Measurements from ENCODE around the gene NOP56. TPM values are rescaled to one million over a fixed set of nuclear protein-coding genes. Genes with fewer than 3 reads are reported as not detected.
A peak's percentile ranks its signal among the peaks of the same experiment; 100 is the strongest.

Gene NOP56
- total RNA-seq, 2 donors from 2014 or later: 424 to 981 TPM

DNA sequence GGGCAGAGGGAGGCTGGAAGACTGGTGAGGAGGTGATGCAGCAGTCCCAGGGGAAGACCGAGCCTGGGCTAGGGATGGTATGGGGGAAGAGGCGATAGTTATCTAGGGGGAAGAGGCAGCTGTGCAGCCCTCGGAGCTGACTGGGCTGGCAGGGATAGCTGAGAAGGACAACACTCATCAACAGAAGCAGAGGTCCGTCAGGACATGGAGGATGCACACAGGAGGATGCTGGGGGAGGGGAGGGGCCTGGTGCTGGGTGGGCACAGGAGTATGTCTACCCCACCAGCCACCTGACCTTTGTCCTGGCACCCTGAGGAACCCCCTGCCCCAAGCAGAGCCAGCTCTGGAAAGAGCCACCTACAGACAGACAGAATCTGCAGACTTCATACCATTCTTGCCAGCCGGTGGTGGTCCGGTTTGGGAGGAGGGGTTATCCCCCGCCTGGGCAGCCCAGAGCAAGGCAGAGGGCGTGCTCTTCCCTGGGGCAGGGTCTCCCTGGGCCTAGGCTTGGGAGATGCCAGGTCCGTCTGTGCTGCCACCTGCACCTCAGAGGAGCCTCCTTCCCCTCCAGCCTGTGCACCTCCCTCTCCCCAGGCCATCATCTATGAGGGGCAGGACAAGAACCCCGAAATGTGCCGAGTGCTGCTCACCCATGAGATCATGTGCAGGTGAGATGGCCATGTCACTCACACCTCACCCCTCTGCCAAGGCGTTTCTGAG lies 55.1 kb downstream of the NOP56 start:
- Mint-ChIP-seq H3K36me3 (no peaks in the 10 kb centered on the region), H3K9me3 (no peaks in the 10 kb centered on the region), H3K4me3 (peak overlapping the region; percentile 69), H3K27me3 (no peaks in the 10 kb centered on the region), H3K27ac (peak overlapping the region; percentile 88 to 89), H3K4me1 (ENCODE audit: low read depth in 2 of 2) (peaks cover 8 to 12% of the 10 kb centered on the region in 2 donors)
- DNase-seq (ENCODE audit: low spot score) (no peak), ATAC-seq (no peak)

Other genes with a start within 250 kb of the NOP56 start
- gene SNRPB, start 181.8 kb upstream of the NOP56 start, total RNA-seq: 100 to 1,000 TPM; 316 to 325 TPM
- gene ZNF343, start 143.7 kb upstream of the NOP56 start, total RNA-seq: 10 to 100 TPM in 1 of 2 donors, 1 to 10 TPM in 1; 6.8 to 21.1 TPM
- not detected for gene TMC2, start 116.1 kb upstream of the NOP56 start, total RNA-seq
- gene IDH3B, start 11.6 kb downstream of the NOP56 start, total RNA-seq: 100 to 1,000 TPM; 114 to 120 TPM
- 10 to 100 TPM; 14.8 to 31.4 TPM for gene EBF4, start 40.1 kb downstream of the NOP56 start, total RNA-seq
- 10 to 100 TPM; 47.8 to 53.5 TPM for gene CPXM1, start 148.0 kb downstream of the NOP56 start, total RNA-seq
- gene C20orf141, start 162.4 kb downstream of the NOP56 start, total RNA-seq: not detected
- gene TMEM239, start 163.7 kb downstream of the NOP56 start, total RNA-seq: not detected
- 10 to 100 TPM; 53.8 to 62.6 TPM for gene PCED1A, start 188.0 kb downstream of the NOP56 start, total RNA-seq
- 100 to 1,000 TPM in 1 of 2 donors, 10 to 100 TPM in 1; 88.0 to 101 TPM for gene VPS16, start 188.1 kb downstream of the NOP56 start, total RNA-seq
- gene PTPRA, start 220.8 kb downstream of the NOP56 start, total RNA-seq: 10 to 100 TPM; 50.4 to 76.0 TPM

All from natural killer cell treated with Interleukin-12 subunit alpha and Interleukin-12 subunit beta and Interleukin-15 and Interleukin-18, amount 100 ng/mL, for 72 hours (primary cell).